HepG2 (cell line): ENCODE results near the gene PTH2.

Experiments
- ATF1 ChIP-seq: IDR thresholded peaks from 2 replicates; pipeline ENCODE4 v1.6.1; 2016; ENCODE audit warnings: mild to moderate bottlenecking, control low read depth
- CBX5 ChIP-seq: sonication (generic); formaldehyde crosslinking; IDR thresholded peaks from 2 replicates; pipeline ENCODE4 v1.4.0; 2020; ENCODE audit warnings: missing genetic modification reagents, borderline replicate concordance
- EP300 ChIP-seq, 3 experiments: sonication (generic) in 1 of 3; formaldehyde crosslinking in 1 of 3; IDR thresholded peaks; 2 replicates each; pipeline versions ENCODE4 v1.5.1 to v1.6.1; 2011 to 2020; ENCODE audit warnings: low read depth in 2 of 3, low read length in 2 of 3, borderline replicate concordance in 1 of 3, improper control_type of control experiment in 1 of 3, mild to moderate bottlenecking in 1 of 3, missing genetic modification reagents in 1 of 3, moderate library complexity in 1 of 3
- ERF ChIP-seq: IDR thresholded peaks from 2 replicates; pipeline ENCODE4 v1.6.1; 2018; ENCODE audit warnings: missing biosample characterization, missing genetic modification reagents
- FOXP1 ChIP-seq, 2 experiments: fragments of 450-650 bp in 1 of 2; IDR thresholded peaks; 2 replicates each; pipeline ENCODE4 v1.6.1; 2017 to 2018; ENCODE audit warnings: antibody characterized with exemption in 1 of 2
- KDM5B ChIP-seq: sonication (generic); formaldehyde crosslinking; IDR thresholded peaks from 2 replicates; pipeline ENCODE4 v1.4.0; 2020; ENCODE audit warnings: missing genetic modification reagents, mild to moderate bottlenecking, borderline replicate concordance
- KLF13 ChIP-seq: sonication (generic); formaldehyde crosslinking; IDR thresholded peaks from 2 replicates; pipeline ENCODE4 v1.4.0; 2020; ENCODE audit warnings: mild to moderate bottlenecking, missing genetic modification reagents
- MZF1 ChIP-seq: sonication (generic); formaldehyde crosslinking; IDR thresholded peaks from 2 replicates; pipeline ENCODE4 v1.8.1; 2023; ENCODE audit warnings: mild to moderate bottlenecking, missing genetic modification reagents, borderline replicate concordance
- NR3C1 ChIP-seq: sonication (generic); formaldehyde crosslinking; IDR thresholded peaks from 2 replicates; pipeline ENCODE4 v1.4.0; 2020; ENCODE audit warnings: missing genetic modification reagents
- RNF2 ChIP-seq: fragments of 450-650 bp; conservative IDR thresholded peaks from 2 replicates; pipeline ENCODE4 v1.6.1; 2016; ENCODE audit warnings: low read depth
- SP2 ChIP-seq: sonication (generic); formaldehyde crosslinking; IDR thresholded peaks from 2 replicates; pipeline ENCODE4 v1.5.1; 2020; ENCODE audit warnings: mild to moderate bottlenecking, missing genetic modification reagents
- ZNF367 ChIP-seq: sonication (generic); formaldehyde crosslinking; IDR thresholded peaks from 2 replicates; pipeline ENCODE4 v1.4.0; 2020; ENCODE audit warnings: missing genetic modification reagents, borderline replicate concordance
- ZZZ3 ChIP-seq: sonication (generic); formaldehyde crosslinking; IDR thresholded peaks from 2 replicates; pipeline ENCODE4 v1.4.0; 2020; ENCODE audit warnings: missing genetic modification reagents, mild to moderate bottlenecking, borderline replicate concordance
- TF ChIP-seq, protein P1 (sequence below): sonication (generic); formaldehyde crosslinking; IDR thresholded peaks from 2 replicates; pipeline ENCODE4 v1.5.0; 2020; ENCODE audit warnings: mild to moderate bottlenecking, missing genetic modification reagents, moderate library complexity

GRCh38 chr19:49411681-49412326 lies 11.4 kb downstream of the PTH2 start:
- TF ChIP-seq CBX5 (no peak), SP2 (CRISPR knock-in tag) (no peak), MZF1 (CRISPR knock-in tag) (no peak), KLF13 (CRISPR knock-in tag) (no peak), NR3C1 (CRISPR knock-in tag) (no peak), EP300 (IDR thresholded peaks at IDR 0.05; ENCODE audit: low read depth in 2 of 2, low read length in 2 of 2) (no peak), EP300 (CRISPR knock-in tag; IDR thresholded peaks at IDR 0.05; ENCODE audit: borderline replicate concordance) (no peak), RNF2 (no peak), ZNF367 (CRISPR knock-in tag) (no peak), ATF1 (no peak), KDM5B (CRISPR knock-in tag) (no peak), ZZZ3 (CRISPR knock-in tag) (no peak), ERF (CRISPR knock-in tag) (no peak), FOXP1 (IDR thresholded peaks at IDR 0.05) (no peak), FOXP1 (CRISPR knock-in tag; IDR thresholded peaks at IDR 0.05) (no peak)
- TF ChIP-seq, protein P1, sequence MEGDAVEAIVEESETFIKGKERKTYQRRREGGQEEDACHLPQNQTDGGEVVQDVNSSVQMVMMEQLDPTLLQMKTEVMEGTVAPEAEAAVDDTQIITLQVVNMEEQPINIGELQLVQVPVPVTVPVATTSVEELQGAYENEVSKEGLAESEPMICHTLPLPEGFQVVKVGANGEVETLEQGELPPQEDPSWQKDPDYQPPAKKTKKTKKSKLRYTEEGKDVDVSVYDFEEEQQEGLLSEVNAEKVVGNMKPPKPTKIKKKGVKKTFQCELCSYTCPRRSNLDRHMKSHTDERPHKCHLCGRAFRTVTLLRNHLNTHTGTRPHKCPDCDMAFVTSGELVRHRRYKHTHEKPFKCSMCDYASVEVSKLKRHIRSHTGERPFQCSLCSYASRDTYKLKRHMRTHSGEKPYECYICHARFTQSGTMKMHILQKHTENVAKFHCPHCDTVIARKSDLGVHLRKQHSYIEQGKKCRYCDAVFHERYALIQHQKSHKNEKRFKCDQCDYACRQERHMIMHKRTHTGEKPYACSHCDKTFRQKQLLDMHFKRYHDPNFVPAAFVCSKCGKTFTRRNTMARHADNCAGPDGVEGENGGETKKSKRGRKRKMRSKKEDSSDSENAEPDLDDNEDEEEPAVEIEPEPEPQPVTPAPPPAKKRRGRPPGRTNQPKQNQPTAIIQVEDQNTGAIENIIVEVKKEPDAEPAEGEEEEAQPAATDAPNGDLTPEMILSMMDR (CRISPR knock-in tag): no peak
